GM21619 (cell line): ENCODE measurements around the gene NPEPL1.

Experiments used
- ATAC-seq: cut with Tn5 transposase; IDR thresholded peaks from one replicate; pipeline ENCODE4 v1.9.1; 2021; ENCODE audit not compliant: unreplicated experiment

Gene NPEPL1

DNA sequence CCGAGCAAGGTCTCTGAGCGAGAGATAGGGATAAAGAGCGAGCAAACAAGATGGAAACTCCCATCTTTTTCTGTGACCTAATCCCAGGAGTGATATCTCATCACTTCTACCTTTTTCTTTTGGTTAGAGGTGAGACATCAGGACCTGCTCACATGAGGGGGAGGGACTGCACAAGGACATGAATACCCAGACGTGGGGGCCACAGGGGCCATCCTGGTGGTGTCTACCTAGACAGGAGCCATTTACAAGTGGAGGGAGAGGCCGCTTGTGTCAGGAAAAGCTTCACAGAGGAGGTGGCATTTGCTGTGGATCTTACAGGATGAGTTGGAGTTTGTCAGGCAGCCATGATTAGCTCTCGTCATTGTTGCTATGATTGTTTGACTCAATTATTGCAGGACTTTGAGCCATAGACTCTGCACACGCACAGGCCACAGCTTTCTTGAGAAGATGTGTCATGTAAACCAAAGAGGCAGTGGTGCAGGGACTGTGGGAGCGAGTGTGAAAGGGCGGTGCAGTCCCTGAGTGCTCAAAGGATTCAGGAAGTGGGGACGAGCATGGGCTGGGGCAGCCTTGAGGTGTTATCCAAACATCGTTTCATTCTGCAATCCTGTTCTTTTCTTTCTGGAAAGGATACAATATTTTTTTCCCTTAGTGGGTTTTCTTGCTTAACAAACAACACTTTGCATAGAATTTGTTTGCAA, 7.7 kb downstream of the NPEPL1 start:
- no peak for ATAC-seq

DNA sequence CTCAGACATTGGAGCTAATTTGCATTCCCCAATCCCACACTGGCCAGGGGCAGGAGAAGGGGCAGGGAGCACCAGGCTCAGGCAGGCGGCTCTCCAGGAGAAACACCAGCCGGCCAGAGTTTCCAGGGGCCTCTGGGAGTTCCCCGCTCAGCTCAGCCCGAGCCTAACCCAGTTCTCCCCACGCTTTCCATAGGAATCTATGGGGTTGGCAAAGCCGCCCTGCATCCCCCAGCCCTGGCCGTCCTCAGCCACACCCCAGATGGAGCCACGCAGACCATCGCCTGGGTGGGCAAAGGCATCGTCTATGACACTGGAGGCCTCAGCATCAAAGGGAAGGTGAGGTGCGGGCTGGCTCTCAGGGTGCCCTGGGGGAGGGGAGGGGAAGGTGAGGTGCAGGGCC, 8.2 kb downstream of the NPEPL1 start:
- no peak for ATAC-seq

DNA sequence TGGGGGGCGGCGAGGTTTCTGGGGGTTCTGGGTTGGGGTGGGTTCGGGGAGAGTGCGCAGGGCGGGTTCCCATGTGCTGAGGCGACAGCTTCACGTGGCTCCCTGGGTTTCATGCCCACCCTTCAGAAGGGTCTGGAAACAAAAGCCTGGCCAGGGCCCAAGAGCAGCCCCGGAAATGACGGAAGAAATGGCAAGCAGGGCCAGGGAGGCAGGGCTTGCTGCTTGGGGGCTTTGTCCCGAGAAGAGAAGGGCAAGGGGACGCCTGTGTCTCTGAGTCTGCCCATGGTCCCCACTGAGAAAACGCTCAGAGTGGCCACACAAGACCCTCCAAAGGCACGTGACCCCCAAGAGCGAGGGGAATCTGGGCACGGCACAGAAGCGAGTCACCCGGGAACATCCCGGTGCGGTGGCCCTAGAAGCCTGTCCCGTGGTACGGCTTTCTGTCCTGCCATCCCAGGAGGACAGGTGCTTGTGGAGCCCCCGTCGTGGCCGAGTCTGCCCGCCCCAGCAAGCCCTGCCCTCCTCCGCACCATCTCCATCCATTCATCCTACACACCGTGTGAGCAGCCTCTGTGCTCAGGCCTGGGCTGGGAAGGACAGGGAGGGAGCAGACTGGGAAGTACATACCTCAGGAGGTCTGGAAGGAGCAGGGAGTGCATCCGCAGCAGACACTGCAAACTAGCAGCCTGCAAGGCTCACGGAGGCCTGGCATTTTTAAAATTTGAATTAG, 9.0 kb downstream of the NPEPL1 start:
- ATAC-seq = no peak

DNA sequence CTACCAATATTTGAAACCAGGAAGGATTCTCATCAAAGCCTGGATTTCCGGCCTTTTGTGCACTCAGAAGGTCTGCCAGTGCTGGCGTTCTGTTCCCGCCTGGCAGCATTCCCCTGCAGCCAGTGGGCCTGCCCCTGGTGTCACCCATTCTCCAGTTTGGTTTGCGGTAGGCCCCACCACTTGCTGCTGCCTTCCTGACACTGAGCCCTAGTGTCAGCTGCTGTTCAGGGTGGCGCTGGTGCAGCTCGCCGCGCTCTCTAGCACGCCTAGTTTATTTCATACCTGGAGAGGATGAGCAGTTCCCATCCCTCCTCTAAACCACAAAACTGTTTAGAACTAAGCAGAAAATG, 9.5 kb downstream of the NPEPL1 start:
- no peak for ATAC-seq

DNA sequence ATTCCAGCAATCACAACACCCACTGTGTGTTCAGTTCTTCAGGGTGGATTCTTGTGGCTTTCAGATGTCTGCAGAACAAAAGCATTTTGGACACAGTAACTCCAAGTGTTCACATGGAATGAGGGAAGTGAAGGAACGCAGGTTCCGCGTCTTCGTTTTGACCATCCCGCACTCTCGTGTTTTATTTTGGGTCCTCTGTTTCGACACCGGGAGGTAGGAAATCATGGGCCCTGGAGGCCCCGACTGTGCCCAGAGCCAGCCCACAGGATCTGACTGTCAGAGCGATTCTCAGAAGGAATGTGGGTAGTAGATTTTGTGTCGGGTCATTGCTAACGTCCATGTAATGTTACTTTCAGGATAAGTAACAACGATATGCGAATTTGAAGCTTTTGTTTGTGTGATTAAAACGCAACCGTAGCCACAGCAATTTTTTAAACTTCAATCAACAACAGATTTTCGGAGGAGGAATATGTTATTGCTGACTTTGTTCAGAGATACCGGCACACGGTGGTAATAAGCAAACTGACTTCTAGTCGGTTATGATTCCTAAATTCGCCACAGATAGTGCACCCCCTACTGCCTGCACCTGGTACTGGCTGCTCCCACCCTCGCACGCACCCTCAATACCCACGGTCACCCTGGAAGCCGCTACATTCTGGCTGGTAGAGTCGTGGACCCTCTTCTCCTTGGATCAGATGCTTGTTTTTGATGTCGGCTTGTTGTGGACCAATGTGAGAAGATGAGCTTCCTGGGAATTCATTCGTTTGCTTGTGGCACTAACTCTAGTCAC, 10.5 kb downstream of the NPEPL1 start:
- no peak for ATAC-seq

DNA sequence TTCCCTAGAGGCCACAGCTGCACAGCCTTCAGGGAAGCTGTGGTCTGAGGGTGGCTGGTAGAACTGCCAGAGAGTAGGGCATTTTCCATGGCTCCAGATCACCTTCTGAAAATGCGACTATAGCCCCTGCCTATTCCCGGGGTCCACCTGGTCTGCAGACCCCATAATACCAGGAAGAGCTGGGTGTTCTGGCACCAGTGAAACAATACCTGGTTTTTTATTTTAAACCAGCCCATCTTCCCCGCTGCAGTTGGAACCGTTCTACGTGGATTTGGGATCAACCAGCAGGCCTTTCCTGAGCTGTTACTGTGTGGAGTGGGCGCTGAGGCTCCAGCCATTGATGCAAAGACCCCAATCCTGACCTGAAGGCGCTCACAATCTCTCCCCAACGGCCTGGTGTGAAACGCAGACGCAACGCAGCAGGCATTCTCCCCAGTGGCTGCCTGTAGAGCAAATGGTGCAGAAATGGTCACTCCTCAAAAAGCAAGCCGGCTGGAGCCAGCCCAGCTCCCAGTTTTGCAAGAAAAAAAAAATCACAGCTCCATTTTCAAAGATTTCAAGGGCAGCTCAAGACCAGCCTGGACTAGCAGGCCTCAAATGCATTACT, 11.3 kb downstream of the NPEPL1 start:
- ATAC-seq = no peak

DNA sequence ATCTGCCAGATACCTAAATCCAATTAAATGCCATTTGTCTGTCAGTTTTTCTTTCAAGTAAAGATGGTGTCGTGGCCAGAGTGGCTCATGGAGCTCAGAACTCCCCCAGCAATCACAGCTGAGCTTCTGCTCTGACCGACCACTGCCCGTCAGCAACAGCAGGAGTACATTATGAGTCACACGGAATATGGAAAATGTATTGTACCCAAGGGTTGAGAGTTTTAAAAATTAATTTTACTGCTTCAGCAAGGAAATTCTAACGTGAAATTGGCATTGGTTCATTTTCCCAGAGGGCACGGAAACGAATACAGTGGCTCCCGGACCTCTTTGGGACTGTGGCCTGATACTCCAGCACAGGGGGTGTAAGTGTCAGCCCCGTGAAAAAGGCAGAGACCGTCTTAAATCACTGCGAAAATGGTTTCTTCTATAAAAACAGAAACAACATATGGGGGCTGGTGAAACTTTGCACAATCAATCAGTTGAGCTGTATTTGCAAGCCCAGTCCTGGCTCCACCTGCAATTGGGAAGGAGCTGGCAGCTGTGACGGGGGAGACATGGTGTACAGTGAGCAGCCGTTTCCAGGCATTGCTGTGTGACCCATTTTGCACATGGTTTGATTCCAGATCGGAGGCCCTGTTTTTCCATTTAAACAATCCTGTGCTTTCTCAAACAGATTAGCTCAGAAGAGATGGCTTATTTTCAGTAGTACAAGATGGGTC, 12.8 kb downstream of the NPEPL1 start:
- no peak for ATAC-seq

DNA sequence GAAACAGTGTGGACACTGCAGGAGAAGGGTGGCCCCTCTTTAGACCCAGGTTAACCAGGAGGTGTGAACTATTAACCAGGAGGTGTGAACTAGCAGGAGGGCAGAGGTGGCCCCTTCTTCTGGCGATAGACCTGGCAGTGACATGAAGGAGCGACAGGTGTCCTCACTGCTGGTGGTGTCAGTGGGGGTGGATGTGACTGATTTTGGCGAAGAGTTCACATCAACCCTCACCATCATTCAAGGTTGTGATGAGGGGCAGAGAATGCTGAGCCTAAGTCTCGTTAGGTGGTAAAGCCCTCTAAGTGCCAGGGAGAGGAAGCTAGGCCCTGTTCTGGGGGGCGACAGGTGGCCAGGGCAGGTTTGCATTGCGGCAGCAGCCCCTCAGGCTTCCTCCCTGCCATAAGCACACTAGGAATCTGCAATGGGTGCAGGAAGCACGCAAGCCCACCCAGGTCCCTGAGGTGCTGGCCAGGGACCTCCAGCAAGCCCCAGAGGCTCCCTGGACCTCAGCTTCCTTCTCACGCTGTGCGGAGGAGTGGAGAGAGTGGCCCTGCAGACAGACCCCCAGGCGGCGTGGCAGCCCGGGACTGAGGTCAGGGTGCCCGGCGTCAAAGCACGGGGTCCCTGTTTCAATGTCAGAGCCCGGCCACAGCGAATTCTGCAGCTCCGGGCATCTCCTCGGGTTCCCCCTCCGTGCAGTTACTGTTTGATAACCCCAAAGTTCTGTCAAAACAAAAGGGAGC, 13.7 kb downstream of the NPEPL1 start:
- no peak for ATAC-seq

DNA sequence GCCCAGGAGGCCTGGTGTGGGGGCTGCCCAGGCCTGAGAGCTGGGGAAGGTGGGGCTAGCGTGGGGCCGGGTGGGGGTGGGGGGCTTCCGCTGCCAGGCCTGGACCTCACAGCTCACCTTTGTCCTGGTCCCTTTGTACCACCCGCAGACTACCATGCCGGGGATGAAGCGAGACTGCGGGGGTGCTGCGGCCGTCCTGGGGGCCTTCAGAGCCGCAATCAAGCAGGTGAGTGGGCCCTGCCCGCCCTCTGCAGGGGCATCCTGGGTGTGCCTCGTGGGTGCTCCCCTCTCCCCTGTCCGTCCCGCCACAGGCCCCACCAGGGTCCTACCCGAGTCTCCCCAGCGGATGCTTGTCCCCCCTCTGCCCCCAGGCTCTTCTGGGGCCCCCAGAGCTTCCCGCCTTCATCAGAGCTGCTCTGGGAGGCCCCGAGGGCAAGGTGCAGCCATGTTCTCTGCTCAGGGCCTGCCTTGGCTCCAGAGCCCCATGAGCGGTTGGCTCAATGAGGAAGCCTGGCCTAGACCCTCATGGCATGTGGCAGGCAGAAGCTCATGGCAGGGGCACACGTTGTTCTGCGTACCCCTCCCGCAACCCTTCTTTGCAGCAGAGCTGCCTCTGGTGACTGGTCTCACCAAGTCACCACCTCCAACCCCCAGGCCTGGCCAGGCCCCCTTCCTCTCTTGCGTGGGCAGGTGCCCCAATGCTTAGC, 14.5 kb downstream of the NPEPL1 start:
- ATAC-seq = no peak

DNA sequence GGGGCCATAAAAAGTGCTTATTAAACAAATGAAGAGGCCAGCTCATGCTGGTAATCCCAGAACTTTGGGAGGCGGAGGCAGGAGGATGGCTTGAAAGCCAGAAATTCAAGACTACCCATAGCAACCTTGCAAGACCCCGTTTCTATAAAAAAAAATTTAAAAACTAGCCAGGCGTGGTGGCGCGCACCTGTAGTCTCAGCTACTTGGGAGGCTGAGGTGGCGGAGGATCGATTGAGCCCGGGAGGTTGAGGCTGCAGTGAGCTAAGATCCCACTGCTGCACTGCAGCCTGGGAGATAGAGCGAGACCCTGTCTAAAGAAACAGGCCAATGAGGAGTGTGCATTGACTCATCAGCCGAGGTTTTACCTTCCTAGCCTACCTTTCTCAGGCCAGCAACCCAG, 15.2 kb downstream of the NPEPL1 start:
- no peak for ATAC-seq

DNA sequence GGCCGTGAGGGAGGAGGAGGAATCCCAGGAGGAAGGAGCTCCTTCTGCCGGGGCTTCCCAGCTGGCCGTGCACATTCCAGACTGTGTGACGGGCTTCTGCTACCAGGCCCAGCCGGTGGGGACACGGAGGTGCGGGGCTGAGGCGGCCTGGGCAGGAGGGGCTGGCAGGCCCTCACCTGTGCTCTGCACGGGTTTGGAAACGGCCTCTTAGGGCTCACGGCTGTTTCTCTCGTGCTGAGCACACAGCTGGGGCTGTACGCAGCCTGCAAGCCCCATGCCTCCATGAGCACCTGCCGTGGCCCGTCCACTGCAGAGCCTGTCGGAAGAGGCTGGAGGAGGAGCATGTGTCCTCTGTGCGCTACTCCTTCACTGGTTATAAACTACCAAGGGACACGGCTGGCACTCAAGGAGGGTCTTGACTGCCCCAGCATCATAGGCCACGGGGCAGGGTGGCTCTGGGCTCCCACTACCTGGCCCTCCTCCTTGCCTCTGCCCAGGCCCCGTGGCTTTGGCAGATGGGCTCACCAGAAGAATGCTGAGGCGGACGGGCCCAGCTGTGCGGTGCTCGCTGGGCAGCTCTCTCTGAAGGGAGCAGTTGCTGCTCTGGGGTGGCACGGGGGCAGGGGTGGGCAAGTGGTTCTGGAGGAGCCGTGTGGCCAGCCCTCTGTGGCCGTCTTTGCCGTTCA, 15.8 kb downstream of the NPEPL1 start:
- ATAC-seq = no peak

DNA sequence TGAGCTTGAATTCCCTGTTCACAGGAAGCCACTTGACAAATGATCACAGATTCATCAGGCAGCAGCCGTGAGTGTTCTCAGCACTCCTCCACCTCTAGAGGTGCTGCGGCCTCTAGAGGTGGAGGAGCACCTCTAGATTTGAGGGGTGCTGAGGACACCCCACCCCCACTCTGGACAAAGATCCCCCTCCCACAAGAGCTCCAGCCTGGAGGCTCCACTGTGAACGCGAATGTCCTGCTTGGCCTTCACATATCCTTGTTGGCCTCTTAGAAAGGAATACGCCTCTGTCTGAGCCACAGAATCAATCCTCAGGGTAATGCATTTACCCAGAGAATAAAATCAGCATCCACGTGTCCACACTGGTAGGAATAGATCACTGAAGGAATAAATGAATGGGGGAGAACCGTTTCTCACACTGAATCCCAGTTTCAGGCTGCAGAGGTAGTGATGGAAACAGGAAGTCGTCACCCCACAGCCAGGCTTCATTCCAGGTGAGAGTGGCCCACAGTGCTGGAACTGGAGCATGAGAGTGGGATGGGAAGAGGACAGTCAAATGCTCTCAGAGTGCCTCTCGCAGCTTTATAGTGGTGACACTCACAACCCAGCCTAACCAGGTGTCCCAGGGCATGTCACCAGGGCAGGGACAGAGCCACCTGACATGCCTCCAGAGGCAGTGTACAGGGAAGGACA, 16.6 kb downstream of the NPEPL1 start:
- ATAC-seq = no peak

DNA sequence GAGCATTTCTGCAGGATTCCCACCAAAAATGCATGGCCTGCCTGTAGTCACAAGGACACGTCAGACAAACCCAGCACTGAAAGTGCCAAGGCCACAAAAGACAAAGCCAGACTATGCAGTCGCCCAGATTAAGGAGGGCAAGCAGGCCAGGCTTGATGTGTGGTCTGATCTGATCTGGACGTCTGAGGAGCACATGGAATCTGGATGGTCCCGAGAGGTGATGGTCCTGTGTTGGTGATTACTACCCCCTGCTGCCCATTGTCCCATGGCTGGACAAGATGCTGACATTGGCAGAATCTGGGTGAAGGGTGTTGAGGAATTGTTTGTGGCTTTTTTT, 17.1 kb downstream of the NPEPL1 start:
- no peak for ATAC-seq

DNA sequence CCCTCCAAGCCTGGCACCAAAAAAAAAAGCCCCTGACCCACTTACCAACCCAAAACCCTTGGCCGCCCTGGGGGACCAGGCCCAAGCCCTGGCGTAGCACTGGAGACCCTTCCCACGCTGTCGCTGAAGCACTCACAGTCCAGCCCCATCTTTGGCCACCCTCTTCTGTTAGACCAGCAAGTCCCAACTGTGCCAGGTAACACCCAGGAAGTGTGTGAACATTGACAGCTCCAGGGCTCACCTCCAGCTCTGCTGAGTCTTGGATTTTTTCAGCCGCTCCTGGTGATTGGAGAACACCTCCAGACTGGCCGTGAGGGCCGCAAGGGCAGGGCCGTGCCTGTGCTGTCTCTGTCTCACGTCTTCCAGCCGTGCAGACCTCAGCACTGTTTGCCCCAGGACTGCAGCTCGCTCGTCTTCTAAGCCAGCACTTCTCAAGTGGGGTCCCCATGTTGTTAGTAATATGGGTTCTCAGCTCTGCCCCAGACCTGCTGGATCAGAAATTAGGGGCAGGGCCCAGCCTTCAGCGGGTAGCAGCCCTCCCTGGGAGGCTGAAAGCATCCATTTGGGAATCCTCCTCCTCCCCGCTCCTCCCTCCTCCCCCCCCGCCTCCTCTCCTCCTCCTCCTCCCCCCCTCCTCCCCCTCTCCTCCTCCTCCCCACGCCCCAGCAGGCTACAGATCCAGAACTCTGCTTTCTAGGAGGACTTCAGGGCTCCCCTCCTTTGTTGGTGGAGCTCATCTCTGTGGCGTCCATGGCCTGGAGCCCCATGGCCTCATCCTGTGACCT, 18.1 kb downstream of the NPEPL1 start:
- no peak for ATAC-seq

DNA sequence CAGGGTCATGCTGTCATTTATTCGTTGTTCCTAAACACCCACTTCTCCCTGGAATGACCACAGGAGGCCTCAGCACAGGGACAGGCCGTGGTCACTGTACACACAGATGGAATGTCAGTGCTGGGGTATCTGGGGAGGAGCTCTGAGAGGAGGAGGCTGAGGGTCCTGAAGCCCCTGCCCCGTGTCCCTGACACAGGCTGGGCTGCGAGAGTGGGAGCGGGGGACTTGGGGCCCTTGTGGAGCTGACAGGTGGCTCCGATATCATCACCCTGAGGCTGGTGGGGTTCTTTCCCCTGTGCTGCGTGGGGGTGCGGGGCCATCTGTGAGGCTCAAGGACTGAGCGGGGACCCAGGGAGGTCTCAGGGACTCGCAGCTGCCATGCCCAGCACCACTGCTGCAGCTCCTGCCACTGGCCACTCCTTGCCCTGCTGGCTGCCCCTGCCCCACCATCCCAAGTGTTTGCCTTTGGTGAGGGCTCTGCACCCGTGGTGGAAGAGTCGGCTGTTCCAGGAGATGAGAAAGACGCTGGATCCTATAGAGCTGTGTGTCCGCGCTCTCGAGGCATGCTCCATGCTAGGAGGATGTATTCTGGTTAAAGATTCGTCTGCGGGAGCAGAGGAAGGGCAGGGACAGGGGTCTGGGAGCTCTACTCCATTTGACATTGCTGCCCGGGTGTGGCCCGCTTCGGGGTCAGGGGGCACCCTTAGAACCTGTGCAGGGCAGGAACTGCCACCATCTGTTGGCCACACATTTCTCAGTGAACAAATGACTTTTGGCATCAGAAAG, 18.9 kb downstream of the NPEPL1 start:
- no peak for ATAC-seq

DNA sequence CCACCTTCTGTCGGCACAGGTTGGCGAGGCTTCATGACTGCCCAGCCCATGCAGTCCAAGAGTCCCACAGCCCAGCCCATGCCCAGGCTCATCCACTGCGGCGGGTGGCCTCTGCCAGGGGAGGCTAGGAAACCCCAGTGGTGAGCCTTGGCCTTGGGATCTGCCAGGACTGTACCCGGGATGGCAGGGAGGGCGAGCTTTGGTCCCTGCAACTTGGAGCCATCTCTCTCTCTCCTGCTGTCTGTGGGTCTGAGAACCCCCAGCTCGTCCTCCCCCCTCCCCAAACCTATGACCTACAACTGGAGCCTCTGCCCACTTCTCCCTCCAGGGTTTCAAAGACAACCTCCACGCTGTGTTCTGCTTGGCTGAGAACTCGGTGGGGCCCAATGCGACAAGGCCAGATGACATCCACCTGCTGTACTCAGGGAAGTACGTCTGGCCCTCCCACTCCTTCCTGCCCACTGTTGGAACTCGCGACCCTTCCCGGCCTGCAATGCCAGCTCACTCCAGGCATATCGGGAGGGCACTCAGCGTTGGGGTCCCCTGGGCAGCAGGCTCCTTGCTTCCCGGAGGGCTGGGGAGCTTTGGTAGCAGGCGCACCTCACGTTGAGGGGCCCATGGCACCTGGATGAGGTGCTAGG, 19.7 kb downstream of the NPEPL1 start:
- no peak for ATAC-seq
